IPS-11a (cell line): Measurements from ENCODE around the gene METRN.
A peak's percentile ranks its signal among the peaks of the same experiment; 100 is the strongest.
"Not testable (repeated sequence)": the region's sequence is repeated elsewhere in the genome, so short reads cannot be mapped to it uniquely, and the experiment has no call there.

Experiments
- H3K4me3 ChIP-seq: one replicate; pipeline ENCODE4 v1.5.1; 2013; ENCODE audit warnings: low read depth, low read length, control low read depth

The METRN gene

DNA sequence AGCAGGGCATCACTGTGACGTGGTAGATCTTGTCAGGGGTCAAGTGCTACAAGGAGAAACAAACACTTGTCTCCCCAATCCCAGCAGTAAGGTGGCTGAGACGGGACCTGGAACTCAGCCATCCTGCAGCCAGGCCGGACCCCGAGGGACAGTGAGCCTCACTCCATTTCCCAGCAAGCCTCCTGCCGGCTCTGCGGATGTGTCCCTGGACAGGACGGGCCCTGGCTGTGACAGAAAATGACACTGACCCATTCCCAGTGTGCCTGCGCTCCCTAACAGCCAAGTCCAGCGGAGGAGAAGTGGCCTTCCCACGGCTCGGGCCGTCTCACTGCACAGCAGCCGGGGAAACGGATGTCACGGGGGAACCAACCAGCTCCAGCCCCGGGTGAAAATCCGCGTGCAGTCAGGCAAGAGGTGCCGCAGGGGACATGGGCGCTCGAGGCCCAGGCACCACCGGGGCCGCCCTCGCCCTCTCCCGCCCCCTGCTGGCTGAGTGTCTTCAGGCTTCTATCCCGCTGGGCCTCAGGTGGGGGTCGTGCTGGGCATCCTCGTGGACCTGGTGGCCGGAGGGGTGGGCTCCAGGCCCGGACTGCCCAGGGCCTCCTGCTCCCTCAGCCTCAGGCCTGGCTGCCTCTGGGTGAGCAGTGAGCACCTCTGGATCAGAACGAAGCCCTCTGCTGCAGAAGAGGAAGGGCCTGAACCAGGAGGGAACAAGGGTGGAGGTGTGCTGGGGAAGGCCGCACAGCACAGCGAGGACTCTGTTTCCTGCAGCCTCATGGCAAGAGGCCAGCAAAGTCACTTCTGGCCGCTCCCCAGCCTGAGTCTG is 18.7 kb downstream of the METRN start:
- no peak overlapping the region for H3K4me3 ChIP-seq

DNA sequence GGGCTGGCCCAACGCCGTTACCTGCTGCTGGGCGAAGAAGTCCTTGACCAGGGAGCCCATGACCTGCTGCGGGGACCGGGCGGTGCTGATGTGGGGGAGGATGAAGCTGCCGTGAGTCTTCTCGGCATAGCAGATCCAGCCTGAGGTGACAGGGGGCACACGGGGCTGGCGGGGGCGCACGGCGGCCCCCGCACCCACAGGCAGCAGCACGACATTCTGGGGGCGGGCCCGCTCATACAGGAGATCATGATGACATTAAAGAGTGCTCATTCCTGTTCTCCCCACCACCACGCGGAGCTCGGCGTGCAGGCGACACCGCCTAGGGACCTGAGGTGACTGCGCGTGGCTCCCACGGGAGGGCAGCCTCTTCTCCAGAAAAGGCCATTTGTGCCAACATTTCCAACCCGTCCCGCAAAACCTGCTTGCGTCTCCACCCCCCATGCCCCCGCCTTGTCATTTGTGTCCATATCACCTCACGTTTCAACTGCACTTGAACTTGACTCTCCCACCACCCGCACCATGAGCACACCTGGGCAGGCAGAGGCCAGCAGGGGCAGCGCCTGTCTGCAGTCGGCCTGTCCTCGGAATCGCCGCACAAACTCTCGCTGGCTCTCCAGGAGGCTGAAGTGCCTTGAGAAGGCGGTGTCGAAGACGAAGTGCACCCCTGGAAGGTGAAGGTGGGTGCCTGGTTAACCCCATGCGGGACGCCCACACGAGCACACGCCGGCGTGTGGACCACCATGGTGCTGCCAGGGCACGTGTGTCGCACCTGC is 19.5 kb downstream of the METRN start:
- no peak overlapping the region for H3K4me3 ChIP-seq

DNA sequence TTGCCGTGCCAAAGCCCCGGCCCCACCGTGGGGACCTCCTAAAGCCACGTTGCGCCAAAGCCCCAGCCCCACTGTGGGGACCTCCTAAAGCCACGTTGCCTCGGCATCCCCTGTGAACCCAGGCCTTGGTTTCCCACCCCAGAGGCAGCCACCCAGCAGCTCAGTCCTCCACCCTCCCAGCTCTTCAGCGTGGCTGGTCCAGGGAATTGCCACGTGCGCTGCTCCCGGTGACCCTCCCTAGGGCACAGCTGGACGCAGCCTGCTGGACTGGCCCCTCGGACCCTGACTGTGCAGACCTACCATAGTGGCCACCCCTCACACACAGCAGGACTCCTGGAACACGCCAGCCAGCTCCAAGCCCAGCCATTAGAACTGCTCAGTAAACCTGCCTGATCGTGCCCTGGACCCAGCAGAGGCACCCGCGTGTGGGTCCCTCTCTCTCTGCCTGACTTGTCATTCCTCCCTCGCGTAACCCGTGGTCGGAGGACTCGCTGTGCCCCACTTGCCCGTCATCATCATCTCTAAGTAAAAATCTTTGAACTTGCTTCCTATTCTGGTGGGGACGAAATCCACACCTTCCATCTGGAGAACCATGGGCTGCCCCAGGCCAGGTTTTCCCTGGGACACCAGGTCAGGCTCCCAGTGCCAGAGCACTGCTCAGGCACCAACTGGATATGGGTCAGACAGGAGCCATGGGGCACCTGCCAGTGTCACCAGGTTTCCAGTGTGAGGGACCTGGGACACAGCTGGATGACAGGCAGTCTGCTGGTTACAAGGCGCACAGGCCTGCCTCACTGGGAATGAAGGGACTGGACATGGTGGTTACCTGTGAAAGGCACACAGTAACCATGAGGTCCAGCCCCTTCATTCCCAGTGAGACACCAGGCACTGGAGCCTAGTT is 20.3 kb downstream of the METRN start:
- no peak overlapping the region for H3K4me3 ChIP-seq

DNA sequence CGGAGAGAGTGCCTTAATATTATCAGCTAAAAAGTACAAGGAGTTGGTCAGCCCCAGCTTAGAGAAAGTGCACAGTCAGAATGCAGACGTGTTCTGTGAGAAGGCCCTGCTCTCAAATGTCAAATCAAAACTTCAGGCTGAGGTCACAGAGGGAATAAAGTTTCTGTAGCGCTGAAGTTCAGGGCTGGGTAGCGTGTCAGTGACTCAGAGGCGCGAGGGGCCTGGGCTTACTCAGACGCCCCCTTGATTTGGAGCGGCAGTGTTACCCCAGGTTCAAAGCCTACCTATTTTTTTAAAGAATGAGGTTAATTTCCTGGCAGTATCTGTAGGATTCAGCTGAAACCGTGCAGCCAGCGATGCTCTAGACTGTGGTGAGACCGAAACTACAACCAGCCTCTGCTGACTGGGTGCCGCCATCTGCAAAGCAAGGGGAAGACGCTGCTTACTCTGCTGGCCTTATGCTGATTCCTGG is 21.1 kb downstream of the METRN start:
- no peak overlapping the region for H3K4me3 ChIP-seq

DNA sequence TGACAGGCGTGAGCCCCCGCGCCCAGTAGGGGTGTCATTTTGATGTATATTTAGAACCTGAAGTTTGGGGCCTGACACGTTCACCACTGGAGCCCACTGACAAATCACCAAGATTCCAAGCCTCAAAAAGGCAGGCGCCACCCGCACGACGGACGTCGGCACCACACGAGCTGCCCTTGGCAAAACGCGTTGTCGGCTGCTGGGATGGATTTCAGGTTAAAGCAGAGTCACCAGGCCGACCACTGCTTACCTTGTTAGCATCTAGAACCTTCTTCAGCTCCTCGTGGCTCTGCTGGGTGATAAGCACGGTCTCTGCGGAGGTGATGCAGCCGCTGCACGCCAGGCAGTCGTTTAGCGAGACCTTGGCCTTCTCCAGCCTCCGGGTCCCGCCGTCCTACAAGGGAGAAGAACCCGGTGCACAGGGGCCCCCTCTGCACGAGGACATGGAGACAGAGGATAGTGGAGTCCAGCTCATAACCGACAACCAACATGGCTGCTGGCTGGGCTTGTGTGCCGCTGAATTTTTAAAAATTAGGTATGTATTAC is 22.1 kb downstream of the METRN start:
- H3K4me3 ChIP-seq, result no peak overlapping the region

DNA sequence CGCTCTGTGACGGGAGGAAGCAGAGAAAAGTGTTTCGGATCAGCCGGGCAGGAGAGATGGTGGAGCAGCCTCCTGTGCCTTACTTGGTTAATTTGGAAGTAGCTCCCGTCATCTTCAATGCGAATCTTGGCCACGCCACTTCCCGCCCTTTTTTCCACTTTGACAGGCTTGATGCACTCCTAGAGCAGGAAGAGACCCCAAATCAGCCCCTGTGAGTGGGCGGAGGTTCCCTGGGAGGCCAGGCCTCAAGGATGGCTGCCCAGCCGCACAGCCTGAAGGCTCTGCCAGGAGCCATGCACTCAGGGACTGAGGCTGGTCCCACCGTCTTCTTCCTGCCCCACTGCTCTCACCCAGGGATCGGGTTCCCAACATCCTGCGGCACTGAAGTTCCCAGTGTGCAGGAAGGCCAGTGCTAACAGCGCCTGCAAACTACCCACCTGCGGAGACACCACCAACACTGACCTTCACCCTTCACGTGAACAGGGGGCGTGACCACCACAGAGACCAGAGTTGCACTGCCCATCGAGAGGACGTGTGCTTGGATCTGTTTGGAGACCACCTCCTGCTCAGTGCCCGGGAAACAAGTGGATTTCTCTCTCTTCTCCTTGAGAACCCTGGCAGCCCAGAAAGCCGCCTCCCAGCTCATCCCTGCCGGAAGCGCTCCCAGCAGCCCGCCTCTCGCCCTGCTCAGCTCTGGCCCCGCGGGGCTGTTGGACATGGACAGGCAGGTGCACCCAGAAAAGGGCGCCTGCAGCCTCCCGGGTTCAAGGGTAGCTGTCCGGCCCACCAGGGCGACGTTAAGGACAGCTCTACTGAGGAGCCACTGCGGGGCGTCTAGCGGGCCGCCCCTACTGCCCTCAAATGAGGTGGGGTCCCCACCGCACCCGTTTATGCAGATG is 24.9 kb downstream of the METRN start:
- H3K4me3 ChIP-seq, result peak overlapping the region; percentile 67

DNA sequence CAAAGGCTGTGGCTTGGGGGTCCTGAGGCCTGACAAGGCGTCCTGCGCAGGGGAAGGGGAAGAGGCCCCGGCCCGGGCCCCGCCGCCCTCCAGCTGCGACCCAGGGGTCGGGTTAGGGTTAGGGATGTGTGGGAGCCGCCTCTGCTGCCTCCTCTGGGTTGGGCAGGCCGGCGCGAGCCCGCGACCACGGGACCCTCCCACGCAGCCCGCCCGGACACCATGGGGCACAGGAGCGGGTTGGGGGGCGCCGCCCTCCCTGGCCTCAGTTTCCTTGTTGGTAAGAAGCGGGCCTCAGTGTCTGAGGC is 25.5 kb downstream of the METRN start:
- H3K4me3 ChIP-seq, result peak overlapping the region; percentile 67

DNA sequence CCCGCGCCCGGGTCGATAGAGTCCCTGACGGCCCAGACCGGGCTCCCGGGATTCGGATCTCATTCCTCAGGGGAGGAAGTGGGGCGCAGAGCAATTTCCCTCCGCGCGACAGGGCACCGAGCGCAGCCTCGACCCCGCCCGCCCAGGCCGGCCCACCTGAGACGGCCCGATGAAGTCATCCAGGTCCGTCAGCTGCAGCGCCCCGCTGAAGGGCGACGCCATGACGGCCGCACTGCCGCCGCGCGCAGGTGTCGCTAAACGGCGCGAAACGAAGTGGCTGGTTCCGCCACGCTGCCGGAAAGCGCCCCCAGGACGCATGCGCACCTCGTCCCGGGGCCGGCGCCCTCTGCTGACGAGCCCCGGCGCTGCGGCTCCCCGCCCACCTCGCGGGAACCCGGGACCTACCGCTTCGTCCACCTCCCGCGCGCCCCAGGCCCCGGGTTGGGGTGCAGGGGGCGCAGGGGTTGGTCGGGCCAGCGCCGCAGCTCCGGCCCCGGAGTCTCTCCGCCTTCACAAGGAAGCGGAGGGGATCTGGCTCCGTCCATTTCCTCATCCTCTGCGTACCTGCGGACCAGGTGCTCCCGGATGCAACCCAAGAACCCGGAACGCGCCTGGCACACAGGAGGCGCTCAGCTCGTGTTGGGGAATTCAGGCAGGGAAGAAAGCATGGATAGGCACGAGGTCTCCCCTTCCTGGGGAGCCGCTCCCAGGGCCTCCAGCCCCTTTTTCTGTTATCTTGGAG is 26.0 kb downstream of the METRN start, which contains the start of gene CIAO3:
Gene CIAO3, minus strand, starts transcription at position 234 of the 742 bp plus-strand sequence. Its CDS starts 12 bp downstream, at position 222.
- peak within 1 kb of the TSS; percentile 67 for H3K4me3 ChIP-seq

DNA sequence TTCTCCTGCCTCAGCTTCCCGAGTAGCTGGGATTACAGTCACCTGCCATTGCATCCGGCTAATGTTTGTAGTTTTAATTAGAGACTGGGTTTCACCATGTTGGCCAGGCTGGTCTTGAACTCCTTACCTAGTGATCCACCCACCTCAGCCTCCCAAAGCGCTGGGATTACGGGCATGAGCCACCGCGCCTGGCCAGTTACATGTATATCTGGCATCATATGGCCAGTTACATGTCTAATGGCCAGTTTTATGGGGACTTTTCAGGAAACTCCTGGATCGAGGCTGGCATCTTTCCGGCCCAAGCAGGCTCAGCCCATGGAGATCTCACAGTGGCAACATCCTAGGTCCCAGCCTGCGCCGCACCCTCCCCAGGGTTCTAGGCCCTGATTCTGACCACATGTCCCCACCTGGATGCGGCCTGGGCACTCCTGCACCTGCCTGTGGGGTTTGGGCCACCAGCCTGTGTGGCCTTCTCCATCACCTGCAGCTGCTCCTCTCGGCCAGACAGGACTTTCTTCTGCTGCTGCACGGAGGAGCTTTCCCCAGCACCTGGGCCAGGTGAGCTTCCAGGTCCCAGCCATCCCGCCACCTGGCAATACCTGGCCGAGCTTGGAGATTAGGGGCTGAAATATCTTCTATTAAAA is 27.2 kb downstream of the METRN start:
- H3K4me3 ChIP-seq, result no peak overlapping the region

DNA sequence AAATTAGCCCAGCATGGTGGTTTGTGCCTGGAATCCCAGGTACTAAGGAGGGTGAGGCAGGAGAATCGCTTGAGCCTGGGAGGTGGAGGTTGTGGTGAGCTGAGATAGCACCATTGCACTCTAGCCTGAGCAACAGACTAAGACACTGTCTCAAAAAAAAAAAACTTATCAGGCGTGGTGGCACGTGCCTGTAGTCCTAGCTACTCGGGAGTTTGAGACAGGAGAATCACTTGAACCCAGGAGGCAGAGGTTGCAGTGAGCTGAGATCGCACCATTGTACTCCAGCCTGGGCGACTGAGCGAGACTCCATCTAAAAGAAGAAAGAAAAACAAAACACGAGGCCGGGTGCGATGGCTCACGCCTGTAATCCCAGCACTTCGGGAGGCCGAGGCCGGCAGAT is 28.0 kb downstream of the METRN start:
- not testable (repeated sequence) for H3K4me3 ChIP-seq

DNA sequence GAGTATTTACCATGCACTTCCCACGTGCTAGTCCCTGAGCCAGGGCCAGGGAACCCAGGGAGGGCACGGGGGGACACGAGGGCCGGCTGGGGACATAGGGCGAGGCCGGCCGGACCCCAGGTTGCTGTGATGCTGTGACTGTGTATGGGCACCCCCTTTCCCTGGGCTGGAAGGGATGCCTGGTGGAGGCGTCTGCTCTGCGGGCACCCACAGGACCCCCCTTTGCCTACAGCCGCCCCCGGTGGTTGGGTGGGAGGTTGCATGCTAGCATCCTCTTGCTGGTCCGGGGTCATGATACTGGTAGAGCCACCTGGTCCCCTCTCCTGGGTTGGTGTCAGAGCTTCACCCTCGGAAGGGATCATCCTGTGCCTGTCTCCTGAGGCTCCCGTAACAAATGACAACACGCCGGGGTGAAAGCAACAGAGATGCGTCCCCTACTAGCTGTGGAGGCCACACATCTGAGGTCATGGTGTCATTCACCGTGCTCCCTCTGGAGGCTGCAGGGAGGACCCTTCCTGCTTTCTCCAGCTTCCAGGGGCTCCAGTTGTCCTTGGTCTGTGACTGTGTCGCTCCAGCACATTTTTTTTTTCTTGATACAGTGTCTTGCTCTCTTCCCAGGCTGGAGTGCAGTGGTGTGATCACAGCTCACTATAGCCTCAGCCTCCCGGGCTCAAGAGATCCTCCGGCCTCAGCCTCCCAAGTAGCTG is 29.0 kb downstream of the METRN start:
- H3K4me3 ChIP-seq, result no peak overlapping the region

DNA sequence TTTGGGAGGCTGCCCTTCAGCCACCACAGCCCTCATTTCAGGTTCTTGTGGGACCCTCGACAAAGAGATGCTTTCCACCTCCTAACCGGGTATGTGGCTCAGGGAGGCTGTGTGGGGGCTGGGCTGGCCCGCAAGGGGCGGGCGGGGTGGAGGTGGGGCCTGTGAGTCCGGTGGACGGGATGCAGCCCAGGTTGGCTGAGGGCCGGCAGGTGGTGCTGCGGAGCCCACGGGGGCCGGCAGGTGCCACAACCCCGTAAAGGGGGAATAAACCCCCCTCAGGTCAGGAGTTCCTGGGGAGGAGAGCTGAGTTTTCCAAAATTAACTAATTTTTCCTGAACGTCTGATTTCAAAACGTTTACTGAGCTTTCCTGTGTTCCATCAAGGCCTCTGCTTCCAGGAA is 30.8 kb downstream of the METRN start:
- H3K4me3 ChIP-seq, result no peak overlapping the region

DNA sequence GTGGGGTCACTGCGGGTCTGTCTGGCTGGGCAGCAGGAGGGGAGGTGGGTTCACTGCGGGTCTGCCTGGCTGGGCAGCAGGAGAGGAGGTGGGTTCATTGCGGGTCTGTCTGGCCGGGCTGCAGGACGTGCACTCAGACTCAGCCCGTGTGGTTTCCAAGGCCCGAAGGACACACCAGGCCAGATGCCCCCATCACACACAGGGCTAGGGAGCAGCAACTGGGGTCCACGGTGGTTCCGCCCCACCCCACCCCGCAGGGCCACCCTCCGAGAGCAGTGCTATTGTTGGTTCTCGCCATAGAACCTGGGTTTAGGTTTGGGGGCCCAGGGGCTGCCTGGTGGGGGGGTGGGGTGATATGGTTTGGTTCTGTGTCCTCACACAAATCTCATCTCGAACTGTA is 31.7 kb downstream of the METRN start:
- no peak overlapping the region for H3K4me3 ChIP-seq

DNA sequence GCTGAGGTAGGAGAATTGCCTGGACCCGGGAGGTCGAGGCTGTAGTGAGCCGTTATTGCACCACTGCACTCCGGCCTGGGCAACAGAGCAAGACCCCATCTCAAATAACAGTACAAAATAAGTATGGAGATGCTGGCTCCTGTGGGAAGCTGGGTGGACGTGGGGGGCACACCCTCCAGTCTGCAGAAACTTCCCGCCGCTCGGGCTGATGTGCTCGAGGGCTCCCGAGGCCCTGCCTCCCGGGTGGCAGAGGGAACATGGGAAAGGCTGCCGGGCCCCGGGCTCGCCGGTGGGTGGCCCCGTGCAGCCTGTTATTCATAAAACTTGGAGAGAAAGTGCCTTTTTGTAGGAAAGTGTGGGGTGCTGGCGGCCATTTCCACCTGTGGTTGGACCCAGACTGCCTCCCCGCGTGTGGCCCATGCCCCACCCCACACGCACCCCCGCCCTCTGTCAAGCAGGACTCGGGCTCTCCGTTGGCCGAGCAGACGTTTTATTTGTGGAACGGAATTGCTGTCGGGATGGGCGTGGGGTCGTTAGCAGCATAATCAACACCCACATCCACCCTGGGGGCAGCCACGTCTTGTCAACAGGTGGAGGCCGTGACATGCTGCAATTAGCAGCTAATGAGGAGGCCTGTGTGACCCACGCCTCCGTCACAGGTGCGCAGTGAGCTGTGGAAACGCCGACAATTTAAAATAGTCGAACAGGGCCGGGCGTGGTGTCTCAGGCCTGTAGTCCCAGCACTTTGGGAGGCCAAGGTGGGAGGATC is 33.2 kb downstream of the METRN start:
- no peak overlapping the region for H3K4me3 ChIP-seq

DNA sequence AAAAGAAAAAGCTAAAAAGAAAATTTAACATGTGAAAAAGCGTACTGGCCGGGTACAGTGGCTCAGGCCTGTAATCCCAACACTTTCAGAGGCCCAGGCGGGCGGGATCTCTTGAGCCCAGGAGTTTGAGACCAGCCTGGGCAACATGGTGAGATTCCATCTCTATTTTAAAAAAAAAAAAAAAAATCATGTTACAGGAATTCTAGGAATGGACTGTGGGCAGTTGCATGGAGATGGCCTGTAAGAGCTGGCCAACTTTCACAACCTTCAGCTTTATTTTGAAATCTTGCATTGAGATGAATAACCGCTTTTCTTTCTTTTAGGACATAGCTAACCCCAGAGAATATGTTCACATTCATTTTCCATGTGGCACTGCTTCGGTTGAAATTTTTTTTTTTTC is 34.1 kb downstream of the METRN start:
- H3K4me3 ChIP-seq, result no peak overlapping the region

DNA sequence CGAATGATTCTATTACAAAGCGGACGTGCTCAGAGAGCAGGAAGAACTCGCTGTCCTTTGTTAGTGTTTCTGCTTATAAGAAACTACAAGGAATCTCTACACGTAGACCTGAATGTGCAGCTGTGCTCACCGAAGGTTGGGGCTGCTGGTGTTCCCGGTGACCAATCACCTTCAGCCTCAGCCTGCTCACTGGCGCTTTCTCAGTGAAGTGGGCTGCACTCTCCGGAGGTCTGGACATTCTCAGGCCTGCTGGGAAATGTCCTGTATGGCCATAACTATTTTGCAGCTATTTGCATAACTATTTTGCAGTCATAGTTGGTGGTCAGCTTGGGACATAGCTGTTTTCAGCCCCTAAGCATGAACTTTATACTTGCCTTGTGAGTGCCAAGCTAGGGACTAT is 35.6 kb downstream of the METRN start:
- H3K4me3 ChIP-seq, result no peak overlapping the region
